Astrocyte (in vitro differentiated cells and primary cell): ENCODE measurements around the gene TRPV5. TPM values are rescaled to one million over a fixed set of nuclear protein-coding genes. Genes with fewer than 3 reads are reported as not detected.

Experiments
- DNase-seq: peaks from one replicate; pipeline ENCODE4 v3.0.0-alpha.2; 2010; ENCODE audit warnings: low read depth
- FAIRE-seq: peaks from 2 replicates; lab custom pipeline; 2011; peaks lifted over from hg19 to GRCh38; lab: Jason Lieb, UNC
- H2AFZ ChIP-seq: 2 replicates; pipeline ENCODE4 v1.6.0; 2012; ENCODE audit warnings: low read depth, low read length, inconsistent platforms
- H3K27ac ChIP-seq: 2 replicates; pipeline ENCODE4 v1.5.1; 2011; ENCODE audit warnings: low read depth, low read length, inconsistent platforms
- H3K27me3 ChIP-seq: 2 replicates; pipeline ENCODE4 v1.6.0; 2011; ENCODE audit warnings: low read length, inconsistent platforms; ENCODE audit not compliant: insufficient read depth
- H3K36me3 ChIP-seq: 2 replicates; pipeline ENCODE4 v1.5.1; 2011; ENCODE audit warnings: low read length, inconsistent platforms; ENCODE audit not compliant: insufficient read depth
- H3K4me1 ChIP-seq: 2 replicates; pipeline ENCODE4 v1.5.1; 2011; ENCODE audit warnings: low read length, inconsistent platforms; ENCODE audit not compliant: insufficient read depth
- H3K4me2 ChIP-seq: 2 replicates; pipeline ENCODE4 v1.6.0; 2012; ENCODE audit warnings: low read length, inconsistent platforms
- H3K4me3 ChIP-seq: 2 replicates; pipeline ENCODE4 v1.5.1; 2011; ENCODE audit warnings: low read depth, mild to moderate bottlenecking, low read length, inconsistent platforms; ENCODE audit not compliant: insufficient read depth
- H3K79me2 ChIP-seq: 2 replicates; pipeline ENCODE4 v1.6.0; 2012; ENCODE audit warnings: mild to moderate bottlenecking, low read length, inconsistent platforms; ENCODE audit not compliant: insufficient read depth
- H3K9ac ChIP-seq: 2 replicates; pipeline ENCODE4 v1.6.0; 2012; ENCODE audit warnings: mild to moderate bottlenecking, low read length, inconsistent platforms
- H3K9me3 ChIP-seq: 2 replicates; pipeline ENCODE4 v1.5.1; 2012; ENCODE audit warnings: low read depth, mild to moderate bottlenecking, low read length, inconsistent platforms; ENCODE audit not compliant: insufficient read depth
- H4K20me1 ChIP-seq: 2 replicates; pipeline ENCODE4 v1.6.0; 2012; ENCODE audit warnings: low read length, inconsistent platforms; ENCODE audit not compliant: insufficient read depth
- H3K27ac Mint-ChIP-seq: one replicate; pipeline ENCODE4 v1.8.0; 2021; ENCODE audit warnings: mild to moderate bottlenecking, mixed read lengths; ENCODE audit not compliant: unreplicated experiment
- H3K27me3 Mint-ChIP-seq: one replicate; pipeline ENCODE4 v1.8.0; 2021; ENCODE audit warnings: low read depth, mixed read lengths; ENCODE audit not compliant: unreplicated experiment
- H3K36me3 Mint-ChIP-seq: one replicate; pipeline ENCODE4 v1.8.0; 2021; ENCODE audit warnings: low read depth, mixed read lengths; ENCODE audit not compliant: unreplicated experiment
- H3K4me1 Mint-ChIP-seq: one replicate; pipeline ENCODE4 v1.8.0; 2021; ENCODE audit warnings: low read depth, mixed read lengths; ENCODE audit not compliant: unreplicated experiment
- H3K4me3 Mint-ChIP-seq: one replicate; pipeline ENCODE4 v1.8.0; 2021; ENCODE audit warnings: mild to moderate bottlenecking, moderate library complexity, mixed read lengths; ENCODE audit not compliant: unreplicated experiment
- H3K9me3 Mint-ChIP-seq: one replicate; pipeline ENCODE4 v1.8.0; 2021; ENCODE audit warnings: mild to moderate bottlenecking, mixed read lengths; ENCODE audit not compliant: unreplicated experiment
- EZH2 ChIP-seq: IDR thresholded peaks from 2 replicates; pipeline ENCODE4 v1.6.1; 2012; ENCODE audit warnings: mild to moderate bottlenecking, low read length, inconsistent platforms; ENCODE audit not compliant: insufficient read depth
- total RNA-seq: library from RNA; stranded (reverse); gene quantifications from 2 replicates; pipeline ENCODE4 v1.2.1, GENCODE V29; 2021
- TF ChIP-seq, protein P1 (sequence below): IDR thresholded peaks from 2 replicates; pipeline ENCODE4 v1.5.1; 2011; ENCODE audit warnings: low read depth, mild to moderate bottlenecking, inconsistent platforms, low read length, moderate library complexity; ENCODE audit not compliant: insufficient read depth

TRPV5 gene
- total RNA-seq, 1 donor from 2014 or later = not detected

DNA sequence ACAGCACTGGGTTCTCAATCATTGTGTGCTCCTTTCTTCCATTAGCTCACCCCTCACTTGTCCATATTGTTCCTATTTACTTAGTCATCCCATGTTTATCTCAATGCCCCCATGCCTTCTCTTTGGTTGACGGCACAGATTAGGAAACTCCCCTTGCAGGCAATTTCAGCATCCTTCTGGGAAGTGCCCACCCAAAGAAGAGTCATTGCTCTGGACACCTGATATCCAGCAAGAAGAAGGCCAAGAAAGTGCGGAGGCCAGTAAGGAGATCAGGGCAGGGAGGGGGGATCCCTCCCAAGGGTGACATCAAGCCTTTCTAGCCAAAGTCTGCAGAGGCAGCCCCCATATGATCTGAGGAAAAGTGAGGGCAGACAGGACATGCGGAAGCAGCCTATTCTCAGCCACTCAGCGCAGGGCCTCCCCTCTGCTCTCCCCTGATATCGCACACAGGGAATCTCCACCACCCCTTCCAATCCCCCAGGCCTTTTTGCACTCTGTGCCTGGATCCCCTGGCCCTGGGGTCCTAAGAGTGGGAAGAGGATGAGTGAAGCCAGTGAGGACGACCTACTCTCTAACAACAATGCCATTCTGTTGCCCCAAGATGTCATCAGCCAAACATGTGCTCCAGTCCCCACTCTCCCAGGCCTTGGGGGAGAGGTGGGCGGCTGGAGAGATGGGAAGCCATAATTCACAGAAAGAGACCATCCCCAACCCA is 49.8 kb downstream of the TRPV5 start:
- no peak overlapping the region for H3K4me3 ChIP-seq
- H3K36me3 ChIP-seq = no peaks in the 10 kb centered on the region
- no peak overlapping the region for H3K9ac ChIP-seq
- Mint-ChIP-seq H3K4me1 (no peaks in the 10 kb centered on the region), H3K9me3 (no peaks in the 10 kb centered on the region), H3K36me3 (no peaks in the 10 kb centered on the region), H3K4me3 (no peak overlapping the region), H3K27me3 (peaks cover 30% of the 10 kb centered on the region), H3K27ac (no peak overlapping the region)
- no peaks in the 10 kb centered on the region for H3K79me2 ChIP-seq
- H3K4me2 ChIP-seq = no peak overlapping the region
- no peak for FAIRE-seq
- no peak for DNase-seq
- TF ChIP-seq, protein P1, sequence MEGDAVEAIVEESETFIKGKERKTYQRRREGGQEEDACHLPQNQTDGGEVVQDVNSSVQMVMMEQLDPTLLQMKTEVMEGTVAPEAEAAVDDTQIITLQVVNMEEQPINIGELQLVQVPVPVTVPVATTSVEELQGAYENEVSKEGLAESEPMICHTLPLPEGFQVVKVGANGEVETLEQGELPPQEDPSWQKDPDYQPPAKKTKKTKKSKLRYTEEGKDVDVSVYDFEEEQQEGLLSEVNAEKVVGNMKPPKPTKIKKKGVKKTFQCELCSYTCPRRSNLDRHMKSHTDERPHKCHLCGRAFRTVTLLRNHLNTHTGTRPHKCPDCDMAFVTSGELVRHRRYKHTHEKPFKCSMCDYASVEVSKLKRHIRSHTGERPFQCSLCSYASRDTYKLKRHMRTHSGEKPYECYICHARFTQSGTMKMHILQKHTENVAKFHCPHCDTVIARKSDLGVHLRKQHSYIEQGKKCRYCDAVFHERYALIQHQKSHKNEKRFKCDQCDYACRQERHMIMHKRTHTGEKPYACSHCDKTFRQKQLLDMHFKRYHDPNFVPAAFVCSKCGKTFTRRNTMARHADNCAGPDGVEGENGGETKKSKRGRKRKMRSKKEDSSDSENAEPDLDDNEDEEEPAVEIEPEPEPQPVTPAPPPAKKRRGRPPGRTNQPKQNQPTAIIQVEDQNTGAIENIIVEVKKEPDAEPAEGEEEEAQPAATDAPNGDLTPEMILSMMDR = no peak
- no peak overlapping the region for H3K27ac ChIP-seq
- H3K27me3 ChIP-seq = peaks cover 11% of the 10 kb centered on the region
- no peaks in the 10 kb centered on the region for H3K4me1 ChIP-seq
- H4K20me1 ChIP-seq = no peaks in the 10 kb centered on the region
- no peaks in the 10 kb centered on the region for H3K9me3 ChIP-seq
- no peak overlapping the region for H2AFZ ChIP-seq

DNA sequence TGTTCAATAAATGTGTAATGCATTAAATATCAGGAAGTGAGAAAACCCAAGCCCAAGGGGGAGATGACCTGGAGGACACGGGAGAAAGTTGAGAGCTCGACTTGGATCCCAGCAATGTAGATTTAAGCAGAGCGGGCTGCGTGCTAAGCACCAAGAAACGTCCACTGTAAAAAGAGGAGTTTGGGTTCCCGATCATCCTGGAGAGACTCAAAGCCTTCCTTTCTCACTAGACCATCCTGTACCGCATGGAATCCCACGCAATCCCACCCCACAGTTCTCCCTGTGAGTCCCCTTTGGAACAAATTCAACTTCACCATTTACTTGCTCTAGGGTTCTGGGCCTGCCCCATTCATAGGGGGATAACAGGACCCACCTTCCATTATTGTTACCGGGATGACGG is 50.4 kb downstream of the TRPV5 start:
- no peak overlapping the region for H3K9ac ChIP-seq
- H3K4me2 ChIP-seq = no peak overlapping the region
- peaks cover 11% of the 10 kb centered on the region for H3K27me3 ChIP-seq
- Mint-ChIP-seq H3K27me3 (peaks cover 36% of the 10 kb centered on the region), H3K9me3 (no peaks in the 10 kb centered on the region), H3K36me3 (peaks cover 3% of the 10 kb centered on the region), H3K27ac (no peak overlapping the region), H3K4me3 (no peak overlapping the region), H3K4me1 (no peaks in the 10 kb centered on the region)
- DNase-seq (no peak), FAIRE-seq (no peak)
- no peaks in the 10 kb centered on the region for H3K9me3 ChIP-seq
- H3K4me3 ChIP-seq = no peak overlapping the region
- H3K36me3 ChIP-seq = no peaks in the 10 kb centered on the region
- no peaks in the 10 kb centered on the region for H4K20me1 ChIP-seq
- no peak for TF ChIP-seq EZH2
- TF ChIP-seq, protein P1 = no peak
- H3K27ac ChIP-seq = no peak overlapping the region
- no peaks in the 10 kb centered on the region for H3K79me2 ChIP-seq
- no peaks in the 10 kb centered on the region for H3K4me1 ChIP-seq
- no peak overlapping the region for H2AFZ ChIP-seq

DNA sequence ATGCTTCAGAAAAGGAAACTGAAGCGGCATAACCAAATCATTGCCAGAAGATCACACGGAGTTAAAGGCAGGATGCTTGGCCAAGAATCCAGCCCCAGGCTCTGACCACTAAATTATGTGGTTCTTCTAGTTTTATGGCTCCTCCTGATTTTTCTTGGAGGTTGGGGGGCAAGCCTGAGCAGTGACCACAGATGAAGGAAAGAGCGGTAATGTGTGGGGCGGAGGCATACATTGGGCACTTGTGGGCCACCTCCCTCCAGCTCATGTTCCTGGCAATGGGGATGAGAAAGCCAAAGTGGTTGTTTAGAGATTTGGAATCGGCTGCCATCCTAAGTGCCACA is 51.2 kb downstream of the TRPV5 start:
- H3K36me3 Mint-ChIP-seq = peaks cover 3% of the 10 kb centered on the region
- Histone ChIP-seq H3K27ac (no peak overlapping the region), H3K4me1 (no peaks in the 10 kb centered on the region), H3K36me3 (no peaks in the 10 kb centered on the region), H3K4me2 (no peak overlapping the region), H3K9ac (no peak overlapping the region), H3K9me3 (no peaks in the 10 kb centered on the region), H2AFZ (no peak overlapping the region), H3K79me2 (no peaks in the 10 kb centered on the region), H4K20me1 (no peaks in the 10 kb centered on the region), H3K27me3 (peaks cover 13% of the 10 kb centered on the region), H3K4me3 (no peak overlapping the region)
- DNase-seq (no peak), FAIRE-seq (no peak)
- no peak overlapping the region for H3K27ac Mint-ChIP-seq
- H3K4me1 Mint-ChIP-seq = no peaks in the 10 kb centered on the region
- no peaks in the 10 kb centered on the region for H3K9me3 Mint-ChIP-seq
- peaks cover 44% of the 10 kb centered on the region for H3K27me3 Mint-ChIP-seq
- H3K4me3 Mint-ChIP-seq = no peak overlapping the region
- TF ChIP-seq, protein P1 = no peak
- TF ChIP-seq EZH2 = no peak
